Transverse colon (tissue), 4 donors: Measurements from ENCODE around the gene SHC2. TPM values are rescaled to one million over a fixed set of nuclear protein-coding genes. Genes with fewer than 3 reads are reported as not detected.

Experiments
- DNase-seq: peaks from one replicate; pipeline ENCODE4 v3.0.0-alpha.2; 2019
- H3K27ac ChIP-seq, 4 donors: fragments of 200-600 bp; sonication (generic); 2 replicates each; pipeline ENCODE4 v1.5.1; 2016 to 2018; ENCODE audit warnings: inconsistent platforms in 4 of 4
- H3K27me3 ChIP-seq: fragments of 200-600 bp; sonication (generic); 2 replicates; pipeline ENCODE4 v1.5.1; 2017; ENCODE audit warnings: inconsistent platforms
- H3K36me3 ChIP-seq, 4 donors: fragments of 200-600 bp; sonication (generic); 2 replicates each; pipeline ENCODE4 v1.5.1; 2017 to 2019; ENCODE audit warnings: inconsistent platforms in 4 of 4
- H3K4me1 ChIP-seq, 4 donors: fragments of 200-600 bp; sonication (generic); 2 replicates each; pipeline ENCODE4 v1.5.1; 2017 to 2020; ENCODE audit warnings: inconsistent platforms in 4 of 4
- H3K4me3 ChIP-seq, 4 donors: fragments of 200-600 bp; sonication (generic); 1 replicate in 1 of 4; 2 replicates in 3 of 4; pipeline versions ENCODE4 v1.5.1 to v1.6.1; 2017 to 2019; ENCODE audit warnings: inconsistent platforms in 4 of 4
- H3K9me3 ChIP-seq, 2 donors: fragments of 200-600 bp; sonication (generic); 2 replicates each; pipeline ENCODE4 v1.5.1; 2017 to 2019; ENCODE audit warnings: inconsistent platforms in 2 of 2
- EP300 ChIP-seq: sonication (generic); formaldehyde crosslinking; IDR thresholded peaks from one replicate; pipeline ENCODE4 v1.6.1; 2017; ENCODE audit warnings: antibody characterized with exemption, low read depth
- POLR2A ChIP-seq: fragments of 450-650 bp; IDR thresholded peaks from one replicate; pipeline ENCODE4 v1.6.1; 2016; ENCODE audit warnings: antibody characterized with exemption, mild to moderate bottlenecking, moderate library complexity
- POLR2AphosphoS5 ChIP-seq, 3 donors: sonication (generic); formaldehyde crosslinking; IDR thresholded peaks; one replicate each; pipeline ENCODE4 v1.6.1; 2016; ENCODE audit warnings: antibody characterized with exemption in 3 of 3
- WGBS, 2 donors: methylation state at CpG; one replicate each; pipeline ENCODE4 v1.1.5; 2018; ENCODE audit warnings: low coverage in 1 of 2; 5-methylcytosine and 5-hydroxymethylcytosine counted together
- in situ Hi-C, 4 donors: fragments of 200-750 bp; cut with MboI; loops; one replicate each; pipeline versions ENCODE4 v1.15.0 to v1.15.1; 2017; ENCODE audit warnings: low sequenced_read_pairs in 3 of 4, low pct_ligation_motif_present in 1 of 4, low pct_unique_long_range_greater_than_20kb in 1 of 4
- intact Hi-C: fragments of 100-400 bp; cut with DNase I; formaldehyde crosslinking; loops from one replicate; pipeline ENCODE4 v1.15.1; 2023; ENCODE audit warnings: low total_unique reads
- total RNA-seq, 4 donors: library from RNA; depleted of rRNA; stranded (reverse); fragments of >200 nt; gene quantifications; one replicate each; pipeline ENCODE4 v1.1.0, GENCODE V29; 2016
- TF ChIP-seq, protein P1 (sequence below), 5 experiments: fragments of 200-600 bp in 3 of 5; fragments of 450-650 bp in 2 of 5; sonication (generic) in 3 of 5; IDR thresholded peaks; 1 replicate in 2 of 5; 2 replicates in 3 of 5; pipeline ENCODE4 v1.5.1; 2016 to 2017; ENCODE audit warnings: antibody characterized with exemption in 5 of 5, inconsistent platforms in 3 of 5, mild to moderate bottlenecking in 2 of 5, moderate library complexity in 1 of 5

SHC2 gene
- total RNA-seq, 4 donors from 2014 or later = 6.3 to 30.3 (median 11.1) TPM

- H3K27me3 ChIP-seq = peaks cover 25% of the 10 kb centered on the region
- 93 to 99% methylated on average over 27 to 87 of the region's 89 CpGs for WGBS, 2 donors
- H3K9me3 ChIP-seq = no peaks in the 10 kb centered on the region
- H3K27ac ChIP-seq = no peak overlapping the region
- TF ChIP-seq POLR2AphosphoS5 (IDR thresholded peaks at IDR 0.05) = no peak
- TF ChIP-seq EP300 = no peak
- no peak for TF ChIP-seq POLR2A
- TF ChIP-seq, protein P1, sequence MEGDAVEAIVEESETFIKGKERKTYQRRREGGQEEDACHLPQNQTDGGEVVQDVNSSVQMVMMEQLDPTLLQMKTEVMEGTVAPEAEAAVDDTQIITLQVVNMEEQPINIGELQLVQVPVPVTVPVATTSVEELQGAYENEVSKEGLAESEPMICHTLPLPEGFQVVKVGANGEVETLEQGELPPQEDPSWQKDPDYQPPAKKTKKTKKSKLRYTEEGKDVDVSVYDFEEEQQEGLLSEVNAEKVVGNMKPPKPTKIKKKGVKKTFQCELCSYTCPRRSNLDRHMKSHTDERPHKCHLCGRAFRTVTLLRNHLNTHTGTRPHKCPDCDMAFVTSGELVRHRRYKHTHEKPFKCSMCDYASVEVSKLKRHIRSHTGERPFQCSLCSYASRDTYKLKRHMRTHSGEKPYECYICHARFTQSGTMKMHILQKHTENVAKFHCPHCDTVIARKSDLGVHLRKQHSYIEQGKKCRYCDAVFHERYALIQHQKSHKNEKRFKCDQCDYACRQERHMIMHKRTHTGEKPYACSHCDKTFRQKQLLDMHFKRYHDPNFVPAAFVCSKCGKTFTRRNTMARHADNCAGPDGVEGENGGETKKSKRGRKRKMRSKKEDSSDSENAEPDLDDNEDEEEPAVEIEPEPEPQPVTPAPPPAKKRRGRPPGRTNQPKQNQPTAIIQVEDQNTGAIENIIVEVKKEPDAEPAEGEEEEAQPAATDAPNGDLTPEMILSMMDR (IDR thresholded peaks at IDR 0.05) = no peak
- H3K4me1 ChIP-seq = peaks cover 5 to 23% (median 18%) of the 10 kb centered on the region in 4 donors
- in situ Hi-C loops = no loop called here
- H3K36me3 ChIP-seq = no peaks in the 10 kb centered on the region
- no peak for DNase-seq
- intact Hi-C loops = no loop called here
- no peak overlapping the region for H3K4me3 ChIP-seq
Observed at GRCh38 chr19:458091-459042, 2.5 kb downstream of the SHC2 start.

- H3K9me3 ChIP-seq = no peaks in the 10 kb centered on the region
- no peak overlapping the region for H3K4me3 ChIP-seq
- no peak overlapping the region for H3K27ac ChIP-seq
- DNase-seq = no peak
- in situ Hi-C loops = no loop called here
- intact Hi-C loops = no loop called here
- peaks cover 24% of the 10 kb centered on the region for H3K27me3 ChIP-seq
- WGBS, 2 donors = 96% methylated on average over 30 of the region's 30 CpGs; no CpG with 5 or more reads in 1 of the 2 donors
- H3K36me3 ChIP-seq = no peaks in the 10 kb centered on the region
- peaks cover 5 to 23% (median 18%) of the 10 kb centered on the region in 4 donors for H3K4me1 ChIP-seq
- TF ChIP-seq EP300 (no peak), POLR2AphosphoS5 (IDR thresholded peaks at IDR 0.05) (no peak), POLR2A (no peak)
- TF ChIP-seq, protein P1 (IDR thresholded peaks at IDR 0.05) = no peak
Observed at GRCh38 chr19:457636-458035, 3.2 kb downstream of the SHC2 start.

DNA sequence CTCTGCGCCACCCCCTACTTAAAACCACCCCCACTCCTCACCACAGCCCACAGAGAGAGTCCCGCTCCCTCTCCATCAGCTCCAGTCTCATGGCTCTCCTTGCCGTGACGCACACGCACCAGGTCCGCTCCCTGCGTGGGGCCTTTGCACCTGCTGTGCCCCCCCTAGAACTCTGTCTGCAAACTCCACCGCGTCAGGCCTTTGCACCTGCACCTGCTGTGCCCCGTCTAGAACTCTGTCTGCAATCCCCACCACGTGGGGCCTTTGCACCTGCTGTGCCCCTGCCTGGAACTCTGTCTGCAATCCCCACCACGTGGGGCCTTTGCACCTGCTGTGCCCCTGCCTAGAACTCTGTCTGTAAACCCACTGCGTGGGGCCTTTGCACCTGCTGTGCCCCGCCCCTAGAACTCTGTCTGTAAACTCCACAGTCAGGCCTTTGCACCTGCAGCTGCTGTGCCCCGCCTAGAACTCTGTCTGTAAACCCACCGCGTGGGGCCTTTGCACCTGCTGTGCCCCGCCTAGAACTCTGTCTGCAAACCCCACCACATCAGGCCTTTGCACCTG is 4.2 kb downstream of the SHC2 start:
- 60 to 69% methylated on average over 1 to 18 of the region's 18 CpGs for WGBS, 2 donors
- no peak for DNase-seq
- H3K27ac ChIP-seq = no peak overlapping the region
- TF ChIP-seq POLR2A (no peak), POLR2AphosphoS5 (IDR thresholded peaks at IDR 0.05) (no peak), EP300 (no peak)
- TF ChIP-seq, protein P1 (IDR thresholded peaks at IDR 0.05) = no peak
- no peak overlapping the region for H3K4me3 ChIP-seq
- peaks cover 14% of the 10 kb centered on the region for H3K27me3 ChIP-seq
- peaks cover 5 to 17% (median 13%) of the 10 kb centered on the region in 4 donors for H3K4me1 ChIP-seq
- intact Hi-C loops = no loop called here
- H3K36me3 ChIP-seq = no peaks in the 10 kb centered on the region
- in situ Hi-C loops = no loop called here
- no peaks in the 10 kb centered on the region for H3K9me3 ChIP-seq

DNA sequence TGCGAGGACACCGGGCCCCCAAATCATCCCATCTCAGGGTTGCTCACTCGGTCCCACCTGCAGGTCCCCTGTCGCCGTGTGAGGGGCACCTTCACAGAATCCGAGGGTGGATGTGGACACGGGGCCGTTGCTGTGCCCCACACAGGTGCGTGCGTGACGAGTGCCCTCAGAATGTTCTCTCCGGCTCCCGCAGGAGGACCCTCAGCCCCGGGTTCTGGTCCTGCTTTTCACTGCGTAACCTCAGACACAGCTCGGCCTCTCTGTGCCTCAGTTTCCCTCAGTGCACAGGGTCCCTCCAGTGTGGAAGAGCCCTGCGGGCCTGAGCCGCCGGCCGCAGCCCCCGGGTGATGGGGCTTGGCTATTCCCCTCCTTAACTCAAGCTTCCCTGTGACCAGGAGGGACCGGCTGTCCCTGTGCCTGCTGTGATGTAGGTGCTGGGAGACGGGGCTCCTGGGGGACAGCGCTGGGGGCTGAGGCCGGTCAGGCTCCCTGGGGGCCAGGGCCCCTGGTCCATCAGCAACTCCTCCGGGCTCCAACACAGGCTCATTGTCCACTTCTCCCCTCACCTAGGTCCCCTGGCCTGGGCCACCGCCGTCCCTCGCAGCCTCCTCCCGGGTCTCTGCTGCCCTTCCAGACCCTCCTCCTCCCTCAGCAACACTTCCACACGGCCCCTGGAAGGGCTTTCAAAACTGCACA is 4.8 kb downstream of the SHC2 start:
- peaks cover 7% of the 10 kb centered on the region for H3K27me3 ChIP-seq
- H3K4me3 ChIP-seq = no peak overlapping the region
- H3K4me1 ChIP-seq = peaks cover 5 to 11% (median 6%) of the 10 kb centered on the region in 4 donors
- no peak for TF ChIP-seq EP300
- no peak for TF ChIP-seq POLR2A
- TF ChIP-seq, protein P1 (IDR thresholded peaks at IDR 0.05) = no peak
- TF ChIP-seq POLR2AphosphoS5 (IDR thresholded peaks at IDR 0.05) = no peak
- in situ Hi-C loops (no loop called here), intact Hi-C loops (no loop called here)
- H3K36me3 ChIP-seq = no peaks in the 10 kb centered on the region
- no peak for DNase-seq
- H3K9me3 ChIP-seq = no peaks in the 10 kb centered on the region
- 60 to 94% methylated on average over 1 to 31 of the region's 31 CpGs for WGBS, 2 donors
- H3K27ac ChIP-seq = no peak overlapping the region
